OCI-LY1 (cell line): ENCODE results near the gene PBX1.

Experiments
- EZH2 ChIP-seq: fragments of 200-600 bp; sonication (generic), shearing (Covaris generic); IDR thresholded peaks from 2 replicates; pipeline ENCODE4 v1.8.0; 2017; ENCODE audit warnings: borderline replicate concordance, mixed run types, mild to moderate bottlenecking, antibody characterized with exemption, low read length, moderate library complexity, mixed read lengths
- TF ChIP-seq, protein P1 (sequence below): fragments of 200-600 bp; sonication (generic), shearing (Covaris generic); IDR thresholded peaks from 2 replicates; pipeline ENCODE4 v1.5.1; 2017; ENCODE audit warnings: mild to moderate bottlenecking, antibody characterized with exemption, low read length, moderate library complexity, mixed read lengths

- TF ChIP-seq, protein P1, sequence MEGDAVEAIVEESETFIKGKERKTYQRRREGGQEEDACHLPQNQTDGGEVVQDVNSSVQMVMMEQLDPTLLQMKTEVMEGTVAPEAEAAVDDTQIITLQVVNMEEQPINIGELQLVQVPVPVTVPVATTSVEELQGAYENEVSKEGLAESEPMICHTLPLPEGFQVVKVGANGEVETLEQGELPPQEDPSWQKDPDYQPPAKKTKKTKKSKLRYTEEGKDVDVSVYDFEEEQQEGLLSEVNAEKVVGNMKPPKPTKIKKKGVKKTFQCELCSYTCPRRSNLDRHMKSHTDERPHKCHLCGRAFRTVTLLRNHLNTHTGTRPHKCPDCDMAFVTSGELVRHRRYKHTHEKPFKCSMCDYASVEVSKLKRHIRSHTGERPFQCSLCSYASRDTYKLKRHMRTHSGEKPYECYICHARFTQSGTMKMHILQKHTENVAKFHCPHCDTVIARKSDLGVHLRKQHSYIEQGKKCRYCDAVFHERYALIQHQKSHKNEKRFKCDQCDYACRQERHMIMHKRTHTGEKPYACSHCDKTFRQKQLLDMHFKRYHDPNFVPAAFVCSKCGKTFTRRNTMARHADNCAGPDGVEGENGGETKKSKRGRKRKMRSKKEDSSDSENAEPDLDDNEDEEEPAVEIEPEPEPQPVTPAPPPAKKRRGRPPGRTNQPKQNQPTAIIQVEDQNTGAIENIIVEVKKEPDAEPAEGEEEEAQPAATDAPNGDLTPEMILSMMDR: no peak
- TF ChIP-seq EZH2: no peak
These were observed 321.2 kb downstream of the PBX1 start for GRCh38 chr1:164880199-164880598.
